ENCODE measurements around the gene USP5.

GRCh38 chr12:6839482-6840201 is 12.3 kb upstream of the USP5 start:
- no peak for TF ChIP-seq CTCF (conservative IDR thresholded peaks at IDR 0.05; ENCODE audit: low read length)
- TF ChIP-seq EZH2phosphoT487 (IDR thresholded peaks at IDR 0.05; ENCODE audit: borderline replicate concordance, low read depth, low read length), result no peak

Measured in OCI-LY7 (cell line).